ENCODE measurements around the gene GLIS1.

Gene GLIS1

DNA sequence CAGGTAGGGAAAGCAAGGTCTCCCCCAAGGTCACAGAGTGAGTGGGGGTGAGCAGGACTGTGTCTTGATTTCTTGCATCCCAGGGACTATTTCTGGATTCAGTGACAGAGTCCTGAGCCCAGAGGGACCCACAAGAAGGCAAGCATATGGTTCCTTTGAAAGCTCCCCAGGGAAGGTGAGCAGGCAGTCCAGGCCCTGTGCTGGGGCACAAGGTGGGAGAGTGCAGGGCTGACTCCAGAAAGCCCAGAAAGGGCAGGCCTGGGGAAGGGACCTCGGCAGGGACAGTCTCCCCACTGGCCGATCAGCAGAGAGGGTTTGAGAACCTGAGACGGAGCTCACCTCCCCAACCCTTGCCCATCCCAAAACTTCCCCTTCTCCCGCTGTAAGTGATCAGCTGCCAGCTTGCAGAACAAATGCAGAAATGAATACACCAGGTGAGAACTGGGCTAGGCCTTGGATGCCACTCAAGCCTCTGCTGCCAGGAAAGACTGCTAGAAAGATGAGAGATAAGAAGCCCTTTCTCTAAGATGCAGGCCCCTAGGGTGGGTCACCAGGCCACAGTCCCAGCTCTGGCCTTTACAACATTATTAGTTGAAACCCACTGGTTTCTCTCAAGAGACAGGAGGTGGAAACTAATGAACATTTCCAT is 121.0 kb downstream of the GLIS1 start:
- no peak for DNase-seq (ENCODE audit: low read depth in 2 of 2)

DNA sequence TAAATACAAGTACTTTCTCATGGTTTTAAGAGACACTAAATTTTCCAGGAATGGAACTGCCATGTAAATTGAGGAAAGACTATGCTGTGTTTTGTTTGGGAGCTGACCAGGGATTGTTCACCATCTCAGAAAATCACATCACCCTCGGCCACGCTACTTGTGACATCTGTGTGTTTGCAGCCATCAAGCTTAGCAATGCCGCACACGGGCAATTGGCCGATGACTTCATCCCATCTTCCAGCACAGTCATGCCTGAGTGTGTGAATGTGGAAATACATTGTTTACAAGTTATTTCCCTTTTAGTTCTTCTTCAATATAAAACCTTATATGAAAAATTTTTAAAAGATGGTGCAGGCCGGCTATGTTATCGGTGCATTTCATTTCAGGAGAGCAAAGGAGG is 121.6 kb downstream of the GLIS1 start:
- no peak for DNase-seq (ENCODE audit: low read depth in 2 of 2)

DNA sequence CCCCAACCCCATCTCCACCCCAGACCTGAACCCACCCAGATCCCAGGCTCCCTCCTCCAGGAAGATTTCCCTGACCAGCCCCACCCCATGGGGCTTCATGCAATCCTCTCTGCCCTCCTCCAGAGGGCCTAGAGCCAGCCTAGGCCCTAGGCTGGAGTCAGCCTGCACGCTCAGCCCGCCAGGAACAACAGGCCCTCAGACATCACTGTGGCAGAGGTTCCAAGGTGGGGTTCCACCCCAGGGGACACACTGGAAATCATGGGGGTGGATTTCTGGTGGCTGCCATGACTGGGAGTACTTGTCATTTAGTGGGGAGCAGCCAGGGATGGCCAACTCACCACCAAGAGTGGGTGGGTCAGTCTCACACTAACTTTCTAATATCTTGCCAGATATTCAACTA is 122.0 kb downstream of the GLIS1 start:
- DNase-seq (ENCODE audit: low read depth in 2 of 2): no peak

DNA sequence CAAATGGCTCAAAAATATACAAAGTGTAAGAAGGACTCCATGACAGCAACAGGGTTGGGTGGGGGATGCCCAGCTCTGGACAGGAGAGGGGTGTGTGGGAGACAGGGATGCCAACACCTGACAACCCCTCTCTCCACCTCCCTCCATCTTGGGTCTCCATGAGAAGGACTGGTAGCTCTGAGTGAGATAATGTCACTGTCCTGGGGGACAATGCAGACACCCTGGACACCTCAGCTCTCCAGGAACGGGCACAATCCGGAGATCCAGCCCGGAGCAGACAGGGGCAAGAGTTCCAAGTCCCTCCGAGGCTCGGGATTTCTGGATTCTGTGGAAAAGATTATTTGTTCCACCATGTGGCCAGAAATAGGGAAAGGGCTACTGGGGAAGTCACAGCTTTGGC is 122.5 kb downstream of the GLIS1 start:
- no peak for DNase-seq (ENCODE audit: low read depth in 2 of 2)

DNA sequence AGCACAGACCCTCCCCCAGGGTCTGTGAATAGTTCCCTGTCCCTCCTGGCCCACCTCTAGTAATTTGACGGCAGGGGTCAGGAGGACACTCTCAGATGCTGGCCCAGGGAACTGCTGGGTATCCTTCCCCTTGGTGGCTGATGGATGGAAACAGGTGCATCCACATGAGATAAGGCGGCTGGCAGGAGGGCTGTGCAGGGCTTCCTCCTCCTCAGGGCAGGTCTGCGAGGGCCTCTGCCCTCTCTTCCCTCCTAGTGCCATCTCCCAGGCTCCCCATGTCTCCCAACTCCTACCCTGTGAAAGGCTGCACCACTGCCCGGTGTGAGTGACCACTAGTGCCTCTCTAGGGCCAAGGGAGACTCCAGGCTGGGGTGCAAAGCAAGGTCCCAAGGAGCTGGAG is 123.9 kb downstream of the GLIS1 start:
- no peak for DNase-seq (ENCODE audit: low read depth in 2 of 2)

DNA sequence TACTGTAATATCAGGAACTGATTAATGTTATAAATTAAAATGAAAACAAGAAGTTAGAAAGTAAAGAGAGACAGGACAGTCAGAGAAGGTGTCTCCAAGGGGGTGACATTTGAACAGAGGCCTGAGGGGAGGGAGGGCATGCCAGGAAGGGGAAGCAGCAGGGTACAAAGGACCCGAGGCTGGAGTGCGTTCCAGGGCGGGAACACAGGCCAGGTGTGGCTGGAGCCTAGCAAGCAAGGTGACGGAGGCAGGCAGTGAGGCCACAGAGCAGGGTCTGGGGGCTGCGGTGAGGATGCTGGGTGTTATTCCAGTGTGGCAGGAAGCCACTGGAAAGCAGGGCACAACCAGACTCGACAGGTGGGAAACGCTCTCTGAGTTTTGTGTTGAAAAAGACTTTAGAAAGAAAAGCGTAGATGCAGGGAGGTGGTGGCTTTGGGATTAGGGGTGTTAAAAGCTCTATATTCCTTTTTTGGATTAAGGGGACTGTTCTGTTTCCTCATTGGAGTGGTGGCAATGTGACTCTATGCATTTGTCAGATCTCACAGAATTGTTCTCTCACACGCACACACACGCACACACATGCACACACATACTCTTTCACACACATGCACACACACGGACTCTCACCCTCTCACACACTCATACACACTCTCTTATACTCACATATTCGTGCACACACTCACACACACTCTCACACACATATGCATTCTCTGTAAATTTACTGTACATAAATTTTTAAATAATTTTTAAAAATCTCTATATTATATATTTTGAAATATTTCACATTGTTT is 124.5 kb downstream of the GLIS1 start:
- DNase-seq (ENCODE audit: low read depth in 2 of 2): no peak

DNA sequence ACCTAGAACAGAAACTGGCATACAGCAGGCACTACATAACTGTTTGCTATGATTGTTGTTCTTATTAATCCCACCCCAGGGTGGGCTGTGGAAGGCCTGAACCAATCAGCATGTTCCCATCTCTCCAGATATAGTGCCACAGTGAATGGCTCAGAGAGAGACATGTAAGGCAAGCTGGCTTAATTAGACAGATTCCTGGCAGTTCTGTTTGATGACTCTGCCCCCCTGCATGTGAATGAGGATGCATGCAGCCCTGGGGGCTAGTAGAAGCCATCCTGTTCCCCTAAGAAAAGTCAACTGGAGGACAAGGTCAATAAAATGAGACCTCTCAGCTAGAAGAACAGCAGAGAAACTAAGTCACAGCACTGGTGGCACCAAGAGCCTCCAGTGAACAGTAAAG is 130.3 kb downstream of the GLIS1 start:
- no peak for DNase-seq (ENCODE audit: low read depth in 2 of 2)

DNA sequence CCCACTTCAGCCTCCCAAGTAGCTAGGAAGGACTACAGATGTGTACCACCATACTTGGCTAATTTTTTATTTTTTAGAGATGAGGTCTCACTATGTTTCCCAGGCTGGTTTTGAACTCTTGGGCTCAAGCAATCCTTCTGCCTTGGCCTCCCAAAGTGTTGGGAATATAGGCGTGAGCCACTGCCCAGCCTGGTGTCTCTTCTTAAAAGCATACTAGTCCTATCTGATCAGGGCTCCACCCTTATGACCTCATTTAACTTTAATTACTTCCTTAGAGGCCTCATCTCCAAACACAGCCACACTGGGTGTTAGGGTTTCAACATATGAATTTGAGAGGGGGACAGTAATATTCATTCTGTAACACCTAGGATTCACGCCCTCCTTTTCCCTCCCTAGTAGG is 130.9 kb downstream of the GLIS1 start:
- DNase-seq (ENCODE audit: low read depth in 2 of 2): no peak

DNA sequence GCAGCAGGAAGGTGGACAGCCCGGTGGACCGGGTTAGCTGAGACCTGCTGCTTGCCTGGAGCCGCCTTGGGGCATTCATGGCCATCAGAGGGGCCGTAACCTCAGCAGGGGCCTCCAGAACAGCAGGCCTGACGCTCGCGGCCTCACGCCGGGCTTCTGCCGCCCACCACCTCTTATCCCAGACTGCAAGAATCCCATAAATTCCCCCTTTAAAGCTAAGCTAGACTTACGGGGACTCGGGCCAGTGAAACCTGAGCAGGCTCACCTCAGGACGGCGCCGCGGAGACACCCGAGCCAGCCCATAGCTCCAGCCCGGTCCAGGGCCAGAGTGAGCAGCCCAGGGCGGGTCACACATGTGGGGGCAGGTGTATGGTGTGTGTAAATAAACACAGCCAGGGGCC is 132.3 kb downstream of the GLIS1 start:
- no peak for DNase-seq (ENCODE audit: low read depth in 2 of 2)

DNA sequence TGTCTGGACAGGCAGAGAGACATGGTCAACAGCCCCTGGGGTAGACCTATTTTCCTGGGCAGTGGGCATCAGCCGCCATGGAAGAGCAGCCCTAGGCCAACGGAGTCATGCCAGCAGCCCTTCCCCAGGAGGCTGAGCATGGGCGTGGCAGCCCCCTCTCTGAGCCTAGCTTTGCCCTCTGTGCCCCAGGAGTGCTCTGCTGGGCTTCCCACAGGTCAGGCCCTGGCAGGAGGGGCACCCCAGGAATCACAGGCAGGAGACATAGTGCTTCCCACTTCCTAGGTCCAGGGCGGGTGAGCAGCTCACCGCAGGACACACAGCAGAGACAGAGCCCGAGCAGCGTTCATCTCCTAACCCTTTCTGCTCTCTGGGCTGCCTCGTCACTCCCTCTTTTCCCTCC is 132.8 kb downstream of the GLIS1 start:
- no peak for DNase-seq (ENCODE audit: low read depth in 2 of 2)

DNA sequence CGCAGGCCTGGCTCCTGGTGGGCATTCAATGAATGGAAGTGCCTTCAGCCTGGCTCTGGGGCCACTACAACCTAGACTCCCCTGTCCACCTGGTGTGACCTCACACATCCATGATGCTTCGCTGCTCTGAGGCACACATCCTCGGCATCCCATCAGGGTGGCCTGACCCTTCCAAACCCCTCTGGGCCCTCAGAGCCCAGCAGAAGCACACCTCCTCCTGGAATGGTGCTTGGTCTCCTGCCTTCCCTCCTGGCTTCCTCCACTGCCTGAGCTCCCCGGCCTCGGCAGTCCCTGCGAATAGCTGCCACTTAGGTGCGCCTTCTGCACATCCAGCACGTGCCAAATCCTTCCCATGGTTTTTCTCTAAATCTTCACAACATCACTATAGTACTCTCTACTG is 133.8 kb downstream of the GLIS1 start:
- DNase-seq (ENCODE audit: low read depth in 2 of 2): no peak

DNA sequence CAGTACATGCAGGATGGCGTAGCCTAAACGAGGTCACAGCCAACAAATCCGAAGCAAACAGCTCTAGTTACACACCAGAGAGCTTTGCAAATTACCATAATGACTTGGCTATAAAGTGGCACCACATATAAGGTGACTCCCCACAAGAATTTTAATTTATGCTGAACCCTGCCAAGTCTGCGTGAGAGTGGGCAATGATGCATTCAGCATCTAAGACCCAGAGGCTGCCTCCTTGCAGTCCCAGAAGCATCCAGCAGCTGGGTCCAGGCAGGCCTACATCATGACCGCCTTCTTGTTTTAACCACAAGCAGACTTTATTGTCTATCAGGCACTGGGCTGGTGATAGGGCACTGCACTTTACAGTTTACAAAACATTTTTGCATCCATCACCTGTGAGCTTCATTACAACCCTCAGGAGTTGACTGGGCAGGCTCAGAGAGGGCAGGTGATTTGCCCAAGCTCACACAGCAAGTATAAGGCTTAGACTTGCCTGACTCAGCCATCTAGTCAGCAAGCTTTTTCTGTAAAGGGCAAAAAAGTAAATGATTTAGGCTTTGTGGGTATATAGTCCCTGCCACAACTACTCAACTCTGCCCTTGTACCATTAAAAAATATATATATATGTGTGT is 134.6 kb downstream of the GLIS1 start:
- no peak for DNase-seq (ENCODE audit: low read depth in 2 of 2)

DNA sequence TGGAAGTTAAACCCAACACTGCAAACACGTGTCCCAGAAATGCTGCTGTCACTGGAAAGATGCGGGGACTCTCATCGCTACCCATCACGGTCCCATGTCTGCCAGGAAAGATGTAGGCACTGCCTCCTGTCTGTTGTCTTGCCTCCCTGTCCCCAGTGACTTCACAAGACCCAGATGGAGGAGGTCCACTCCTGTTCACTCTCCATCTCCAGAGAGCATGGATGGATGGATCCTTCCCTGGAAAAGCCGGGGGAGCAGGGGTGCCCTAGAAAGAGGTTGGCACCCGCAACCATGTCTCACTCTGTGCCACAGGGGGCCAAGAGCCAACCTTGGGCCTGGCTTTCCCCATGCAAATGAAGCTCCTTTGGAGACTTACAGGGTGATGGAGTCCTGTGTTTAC is 135.5 kb downstream of the GLIS1 start:
- no peak for DNase-seq (ENCODE audit: low read depth in 2 of 2)

DNA sequence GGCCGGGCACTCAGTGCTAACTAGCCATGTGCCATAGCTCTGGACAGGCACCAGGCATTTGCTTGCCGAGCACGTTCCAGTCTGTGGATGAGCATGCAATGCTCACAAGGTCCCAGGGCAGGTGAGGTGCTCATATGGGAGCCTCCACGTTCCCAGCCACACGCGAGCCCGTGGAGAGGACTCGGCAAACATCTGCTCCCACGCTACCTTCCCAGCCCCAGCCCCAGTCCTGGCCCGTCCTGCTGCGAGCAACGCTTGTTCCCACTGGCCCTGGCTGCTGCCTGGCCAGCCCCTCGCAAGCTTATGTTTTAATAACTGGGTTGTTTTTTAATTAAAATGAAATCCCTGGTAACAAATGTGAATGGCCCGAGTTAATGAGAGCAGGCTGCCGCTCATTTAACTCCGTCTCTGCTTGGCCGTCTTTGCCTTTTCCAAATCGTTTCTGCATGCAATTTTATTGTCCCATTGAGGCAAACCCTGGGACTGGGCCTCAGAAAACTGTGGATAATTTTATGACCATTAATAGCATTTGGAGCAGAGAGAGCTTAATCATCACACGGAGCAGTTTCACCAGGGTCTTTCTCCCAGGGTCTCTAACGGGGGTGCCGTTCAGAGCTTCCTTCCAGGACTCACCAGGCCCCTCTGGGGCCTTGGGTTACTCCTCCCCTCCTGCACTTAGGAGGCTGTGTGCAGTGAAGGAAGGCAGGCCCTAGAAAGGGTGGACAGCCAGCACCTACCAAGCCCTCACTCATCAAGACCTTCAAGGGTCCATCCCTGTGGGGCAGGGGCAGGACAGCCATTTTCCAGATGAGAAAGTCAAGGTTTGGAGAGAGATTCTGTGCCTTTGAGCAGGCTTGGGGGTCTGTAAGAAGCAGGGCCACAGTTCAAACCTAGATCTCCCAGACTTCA is 136.8 kb downstream of the GLIS1 start:
- no peak for DNase-seq (ENCODE audit: low read depth in 2 of 2)

DNA sequence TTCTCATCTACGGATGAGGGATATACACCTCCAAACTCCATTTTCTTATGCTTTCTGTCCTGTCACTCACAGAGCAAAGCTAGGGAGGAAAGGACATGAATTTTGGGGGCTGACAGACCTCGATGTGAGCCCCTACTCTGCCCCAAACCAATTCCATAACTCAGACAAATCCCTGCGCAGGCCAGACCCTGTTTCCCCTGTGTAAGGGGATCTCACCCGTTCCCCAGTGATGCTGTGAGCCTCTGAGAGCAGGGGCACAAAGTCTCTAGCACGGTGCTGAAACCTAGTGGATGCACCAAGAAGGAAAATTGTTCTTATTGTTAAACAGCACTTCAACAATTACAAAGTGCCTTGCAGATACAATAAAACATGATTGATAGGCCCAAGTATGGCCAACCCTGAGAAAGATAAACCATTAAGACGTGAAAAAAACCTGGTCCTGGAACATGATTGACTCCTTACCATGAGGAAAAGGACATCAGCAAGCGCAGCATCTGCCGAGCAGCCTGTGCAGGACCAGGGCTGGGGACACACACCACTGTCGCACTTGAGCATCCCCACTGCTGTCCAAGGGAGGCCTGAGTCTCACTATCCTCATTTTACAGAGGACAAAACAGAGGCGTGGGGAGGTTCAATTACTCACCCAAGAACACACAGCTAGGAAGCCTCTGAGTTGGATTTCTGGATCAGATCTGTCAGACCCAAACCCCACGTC is 137.8 kb downstream of the GLIS1 start:
- no peak for DNase-seq (ENCODE audit: low read depth in 2 of 2)

DNA sequence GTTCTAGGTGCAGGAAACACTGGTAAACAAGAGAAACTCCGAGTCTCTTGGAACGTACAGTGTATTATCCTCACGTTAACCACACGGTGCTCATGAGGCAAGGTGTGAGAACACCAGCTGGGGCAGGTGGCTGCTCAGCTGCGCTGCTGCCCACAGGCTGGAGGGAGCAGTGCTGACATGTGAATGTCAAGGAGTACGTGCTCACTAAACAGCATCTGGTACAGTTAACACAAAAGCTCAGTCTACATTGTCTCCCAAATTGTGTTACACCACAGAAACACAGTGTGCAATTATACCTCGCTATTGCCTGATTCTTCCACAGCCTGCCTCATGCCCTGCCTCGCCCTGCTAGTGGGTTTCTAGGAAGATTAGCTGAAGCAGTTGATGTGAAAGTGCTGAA is 138.4 kb downstream of the GLIS1 start:
- DNase-seq (ENCODE audit: low read depth in 2 of 2): no peak

DNA sequence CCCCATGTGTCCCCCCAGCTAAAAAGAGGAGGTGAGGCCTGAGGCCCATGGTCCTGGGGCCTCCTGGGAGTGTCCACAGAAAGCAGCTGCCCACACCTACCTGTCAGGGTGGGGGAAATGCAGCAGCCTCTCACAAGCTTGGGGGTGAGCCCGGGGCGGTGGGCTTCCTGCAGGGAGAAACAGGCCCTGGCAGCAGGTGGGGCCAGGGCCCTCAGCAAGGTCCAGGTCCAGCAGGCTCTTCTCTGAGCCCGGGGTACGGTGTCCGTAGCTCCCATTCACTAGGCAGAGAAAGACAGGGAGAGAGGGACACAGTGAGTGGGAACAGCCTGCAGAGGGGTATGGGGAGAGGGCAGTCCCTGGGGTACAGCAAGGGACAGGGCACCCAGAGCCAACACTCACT is 139.0 kb downstream of the GLIS1 start:
- DNase-seq (ENCODE audit: low read depth in 2 of 2): no peak

DNA sequence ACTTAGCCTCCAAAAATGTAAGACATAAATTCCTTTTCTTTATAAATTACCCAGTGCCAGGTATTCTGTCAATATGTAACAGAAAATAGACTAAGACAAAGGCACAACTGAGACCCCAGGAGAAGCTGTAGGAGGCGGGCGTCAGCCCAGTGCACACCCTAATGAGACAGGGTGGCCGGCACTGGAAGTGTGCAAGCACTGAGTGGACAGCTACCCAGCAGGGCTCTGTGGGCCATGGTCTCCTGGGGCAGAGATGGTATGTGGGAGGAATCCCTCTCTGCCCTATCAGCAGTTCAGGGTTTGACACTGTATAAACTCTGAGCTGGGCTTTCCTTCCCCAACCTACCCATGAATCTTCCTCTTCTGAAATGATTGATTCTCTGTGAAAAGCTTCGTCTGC is 139.5 kb downstream of the GLIS1 start:
- no peak for DNase-seq (ENCODE audit: low read depth in 2 of 2)

DNA sequence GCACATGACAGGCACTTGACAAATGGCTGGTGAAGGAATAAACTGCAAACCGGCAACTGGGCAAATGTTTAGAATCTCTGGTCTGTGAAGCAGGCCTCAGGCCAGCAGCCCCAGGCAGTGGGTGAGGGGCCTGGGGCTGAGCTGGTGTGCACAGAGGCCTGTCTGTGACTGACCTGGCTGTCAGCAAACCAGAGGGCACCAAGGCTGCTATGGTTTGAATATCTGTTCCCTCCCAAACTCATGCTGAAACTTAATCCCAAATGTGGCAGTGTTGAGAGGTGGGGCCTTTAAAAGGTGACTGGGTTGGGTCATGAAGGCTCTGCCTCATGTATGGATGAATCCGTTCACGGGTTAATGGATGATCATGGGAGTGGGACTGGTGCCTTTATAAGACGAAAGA is 140.0 kb downstream of the GLIS1 start:
- DNase-seq (ENCODE audit: low read depth in 2 of 2): no peak

DNA sequence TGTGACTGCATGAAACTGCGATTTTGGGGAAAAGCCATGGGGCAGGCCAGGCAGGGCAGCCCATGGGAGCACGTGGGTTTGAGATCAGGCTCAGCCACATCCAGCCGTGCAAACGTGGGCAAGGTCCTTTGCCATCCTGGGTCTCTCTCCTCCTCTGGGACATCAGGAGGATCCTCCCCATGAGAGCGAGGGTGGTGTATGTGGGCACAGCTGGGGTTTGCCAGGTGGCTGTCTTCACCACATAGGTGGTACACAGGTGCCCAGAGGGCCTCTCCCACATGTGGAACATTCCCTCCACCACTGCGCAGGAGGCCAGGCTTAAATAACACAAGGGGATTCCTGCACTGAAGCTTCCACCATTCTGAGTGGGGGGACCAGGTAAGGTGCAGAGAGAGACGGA is 143.1 kb downstream of the GLIS1 start:
- no peak for DNase-seq (ENCODE audit: low read depth in 2 of 2)

DNA sequence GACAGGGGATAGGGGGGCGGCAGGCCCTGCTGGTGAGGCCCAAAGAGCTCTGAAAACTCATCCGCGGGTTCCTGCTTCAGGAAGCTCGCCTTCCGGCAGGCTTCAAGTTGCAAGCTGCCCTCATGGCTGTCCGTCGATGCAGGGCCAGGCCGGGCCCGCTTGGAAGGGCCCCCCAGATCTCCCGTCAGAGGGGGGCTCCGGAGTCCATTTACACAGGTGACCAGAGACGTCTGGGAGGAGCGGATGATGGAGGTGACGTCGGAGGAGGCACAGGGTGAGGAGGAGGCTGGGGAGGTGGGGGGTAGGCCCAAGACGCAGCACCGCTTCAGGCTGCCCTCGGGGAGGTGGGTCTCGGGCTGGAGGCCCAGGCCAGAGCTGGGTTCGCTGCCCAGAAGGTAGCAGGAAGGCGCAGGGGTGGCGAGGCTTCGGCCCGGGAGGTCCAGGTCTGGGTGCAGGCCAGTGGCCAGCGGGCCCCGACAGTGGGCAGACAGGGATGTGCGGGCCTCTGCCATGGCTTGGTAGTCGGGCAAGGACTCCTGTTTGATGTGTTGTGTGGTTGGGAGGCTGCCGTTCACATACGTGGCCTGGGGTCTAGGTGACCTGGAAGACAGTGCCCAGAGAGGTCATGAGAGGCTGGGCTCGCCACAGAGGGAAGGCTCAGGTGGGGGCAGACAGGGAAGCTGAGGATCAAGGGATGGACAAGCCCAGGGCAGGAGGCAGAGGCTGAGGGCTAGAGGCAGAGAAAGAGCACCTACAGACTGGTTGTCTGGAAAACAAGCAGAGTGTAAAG is 144.4 kb downstream of the GLIS1 start:
- no peak for DNase-seq (ENCODE audit: low read depth in 2 of 2)
